Measurements from ENCODE around the gene LRRC8D.

Gene LRRC8D

GRCh38 chr1:89865498-89866382 is 44.9 kb downstream of the LRRC8D start:
- no peak for DNase-seq (ENCODE audit: low read depth in 1 of 2, low spot score in 1 of 2)

DNA sequence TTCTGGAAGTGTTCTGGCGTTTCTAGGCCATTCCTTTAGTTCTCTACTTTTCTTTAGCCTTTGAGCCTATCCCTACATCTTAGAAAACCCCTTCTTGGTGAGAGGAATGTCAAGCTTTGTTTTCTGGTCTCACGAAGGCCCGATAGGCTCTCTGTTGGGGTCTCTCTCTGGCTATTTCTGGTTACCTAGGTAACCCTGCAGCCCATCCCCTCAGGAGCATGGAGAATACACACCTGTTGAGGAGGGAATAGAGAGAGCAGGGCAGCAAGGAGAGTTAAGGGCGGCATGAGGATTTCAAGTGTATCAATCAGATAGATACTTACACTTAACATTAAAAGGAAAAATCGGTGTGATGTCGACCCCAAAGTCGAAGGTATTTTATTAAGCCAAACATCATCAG is 45.7 kb downstream of the LRRC8D start:
- no peak for DNase-seq (ENCODE audit: low read depth in 1 of 2, low spot score in 1 of 2)

DNA sequence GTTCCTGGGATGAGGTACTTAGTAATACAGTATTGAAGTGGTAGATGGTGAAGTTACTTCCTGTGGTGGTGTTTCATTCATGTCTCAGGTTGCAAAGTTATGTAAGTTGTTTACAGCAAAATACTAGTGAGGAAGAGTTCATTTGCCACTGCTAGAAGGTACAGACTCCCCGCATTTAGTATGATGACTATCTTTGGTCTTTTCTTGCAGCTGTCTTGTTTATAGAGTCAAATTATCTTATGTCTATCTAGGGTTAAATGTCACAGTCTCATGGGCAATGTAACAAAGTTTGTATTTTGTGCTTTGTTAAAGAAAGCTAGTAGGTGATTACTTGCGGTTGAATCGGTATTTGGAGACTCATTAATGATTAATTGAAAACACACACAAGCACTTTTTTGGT is 50.2 kb downstream of the LRRC8D start:
- DNase-seq (ENCODE audit: low read depth in 1 of 2, low spot score in 1 of 2) = no peak

DNA sequence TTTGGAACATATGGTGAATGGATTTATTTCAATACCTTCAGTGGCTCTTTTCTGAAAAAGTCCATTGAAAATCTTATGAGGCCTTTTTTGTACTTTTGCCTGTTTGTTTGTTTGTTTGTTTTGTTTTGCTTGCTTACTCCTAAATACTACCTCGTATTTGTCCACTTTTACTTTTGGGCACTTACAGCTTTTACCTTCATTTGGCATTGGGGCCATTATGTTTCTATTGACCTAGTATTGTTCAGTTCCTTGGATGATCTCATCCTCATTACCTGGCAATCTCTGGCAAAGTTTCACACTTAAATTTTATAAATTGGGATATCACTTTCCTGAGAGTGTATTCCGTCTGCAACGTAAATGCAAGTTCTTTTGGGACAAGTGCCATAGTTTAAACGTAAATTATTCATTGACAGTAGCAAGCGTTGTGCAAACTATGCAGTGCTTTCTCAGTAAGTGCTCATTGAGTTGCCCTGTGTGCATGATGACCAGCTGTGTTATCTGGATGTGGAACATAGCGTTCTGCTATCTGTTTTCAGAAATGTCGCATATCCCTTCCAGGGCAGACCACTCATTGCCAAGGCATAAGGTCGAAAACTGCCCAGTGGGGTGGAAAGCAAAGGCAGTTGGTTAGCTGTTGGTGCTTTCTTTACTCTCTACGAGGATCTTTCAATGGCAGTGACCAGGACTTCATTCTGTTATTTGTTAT is 51.1 kb downstream of the LRRC8D start:
- DNase-seq (ENCODE audit: low read depth in 1 of 2, low spot score in 1 of 2) = no peak

GRCh38 chr1:89872567-89872966 is 51.7 kb downstream of the LRRC8D start:
- no peak for DNase-seq (ENCODE audit: low read depth in 1 of 2, low spot score in 1 of 2)

DNA sequence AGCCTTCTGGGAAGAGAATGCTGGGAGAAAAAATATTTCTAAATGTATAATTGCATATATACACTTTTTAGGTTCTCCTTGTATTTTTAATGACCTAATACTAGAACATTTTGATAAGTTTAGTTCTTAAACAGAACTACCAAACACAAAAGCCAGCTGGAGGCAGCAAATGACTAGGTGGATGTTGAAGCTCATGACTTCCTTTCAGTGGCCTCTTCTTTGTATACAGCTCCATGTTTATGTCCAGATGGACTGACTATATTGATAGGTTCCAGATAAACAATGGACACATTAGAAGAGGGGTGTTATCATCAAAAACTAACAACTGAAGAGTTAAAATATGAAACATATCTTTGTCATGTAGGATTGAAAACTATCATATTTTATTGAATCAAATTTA is 52.5 kb downstream of the LRRC8D start:
- DNase-seq (ENCODE audit: low read depth in 1 of 2, low spot score in 1 of 2) = no peak

DNA sequence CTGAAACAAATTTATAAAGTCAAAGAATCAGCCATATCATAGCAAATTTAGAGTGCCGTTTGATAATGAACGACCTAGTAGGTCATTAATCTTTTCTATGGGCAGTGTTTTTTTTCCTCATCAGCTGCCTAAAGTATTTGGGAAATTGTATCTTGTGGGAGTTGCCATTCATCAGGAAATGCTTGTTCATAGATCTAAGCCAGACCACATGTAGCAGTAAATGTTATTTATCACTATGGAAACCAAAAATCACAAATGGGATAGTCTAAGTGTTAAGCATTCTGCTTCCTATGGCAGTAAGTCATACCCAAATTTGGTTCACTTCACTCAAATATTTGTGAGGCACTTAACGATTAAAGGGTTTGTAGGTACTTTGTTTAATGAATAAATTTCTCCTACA is 52.9 kb downstream of the LRRC8D start:
- no peak for DNase-seq (ENCODE audit: low read depth in 1 of 2, low spot score in 1 of 2)

DNA sequence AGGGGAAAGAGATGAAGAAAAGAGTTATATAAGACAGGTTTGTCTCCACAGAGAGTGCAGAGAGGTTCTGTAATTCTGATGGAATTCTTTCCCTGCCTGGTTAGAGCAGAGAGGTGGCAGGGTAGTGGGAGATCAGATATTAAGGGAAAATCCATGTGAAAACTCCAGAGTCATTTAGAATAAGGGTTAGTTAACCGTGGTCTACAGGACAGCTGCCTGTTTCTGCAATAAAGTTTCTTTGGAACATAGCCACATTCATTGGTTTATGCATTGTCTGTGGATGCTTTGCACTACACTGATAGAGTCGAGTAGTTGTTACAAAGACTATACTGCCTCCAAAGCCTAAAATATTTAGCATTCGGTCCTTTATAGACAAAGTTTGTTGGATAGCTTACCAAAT is 55.6 kb downstream of the LRRC8D start:
- no peak for DNase-seq (ENCODE audit: low read depth in 1 of 2, low spot score in 1 of 2)

GRCh38 chr1:89877756-89878155 is 56.9 kb downstream of the LRRC8D start:
- DNase-seq (ENCODE audit: low read depth in 1 of 2, low spot score in 1 of 2) = no peak

GRCh38 chr1:89878256-89878655 is 57.4 kb downstream of the LRRC8D start:
- DNase-seq (ENCODE audit: low read depth in 1 of 2, low spot score in 1 of 2) = no peak

- DNase-seq (ENCODE audit: low read depth in 1 of 2, low spot score in 1 of 2) = no peak
Observed at GRCh38 chr1:89880679-89881078, 59.8 kb downstream of the LRRC8D start.

- DNase-seq (ENCODE audit: low read depth in 1 of 2, low spot score in 1 of 2) = no peak
Observed at GRCh38 chr1:89881415-89882058, 60.7 kb downstream of the LRRC8D start.

GRCh38 chr1:89882348-89883029 is 61.7 kb downstream of the LRRC8D start:
- DNase-seq (ENCODE audit: low read depth in 1 of 2, low spot score in 1 of 2) = no peak

GRCh38 chr1:89883030-89883379 is 62.2 kb downstream of the LRRC8D start:
- no peak for DNase-seq (ENCODE audit: low read depth in 1 of 2, low spot score in 1 of 2)

- no peak for DNase-seq (ENCODE audit: low read depth in 1 of 2, low spot score in 1 of 2)
Observed at GRCh38 chr1:89884718-89885596, 64.1 kb downstream of the LRRC8D start.

- DNase-seq (ENCODE audit: low read depth in 1 of 2, low spot score in 1 of 2) = no peak
Observed at GRCh38 chr1:89887270-89887669, 66.4 kb downstream of the LRRC8D start.

DNA sequence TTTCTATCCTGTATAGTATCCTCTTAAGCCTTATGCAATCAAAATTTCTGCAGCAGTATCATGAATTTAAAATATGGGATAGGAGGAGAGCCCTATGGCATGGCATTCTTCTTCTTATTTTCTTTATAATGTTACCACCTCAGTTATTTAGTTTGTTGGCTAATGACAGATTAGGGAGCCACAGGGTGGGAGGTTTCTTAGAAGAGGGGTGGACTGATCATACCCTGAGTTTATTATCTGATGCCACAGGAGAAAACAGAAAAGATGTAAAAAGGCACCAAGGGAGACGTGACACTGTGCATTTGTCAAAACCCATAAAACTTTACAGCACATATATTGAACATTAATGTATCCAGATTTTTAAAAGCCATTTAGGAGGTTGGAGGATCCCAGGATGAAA is 66.9 kb downstream of the LRRC8D start:
- DNase-seq (ENCODE audit: low read depth in 1 of 2, low spot score in 1 of 2) = no peak

- DNase-seq (ENCODE audit: low read depth in 1 of 2, low spot score in 1 of 2) = no peak
Observed at GRCh38 chr1:89888480-89889322, 67.9 kb downstream of the LRRC8D start.

- DNase-seq (ENCODE audit: low read depth in 1 of 2, low spot score in 1 of 2) = no peak
Observed at GRCh38 chr1:89889323-89889615, 68.4 kb downstream of the LRRC8D start.

All from stimulated activated CD4-positive, alpha-beta T cell treated with anti-CD3 and anti-CD28 coated beads, Interleukin-15, amount 100 ng/mL, for 1 hour (primary cell).